GM12874 (cell line): ENCODE results near the gene CTBP1.

Source experiments
- CTCF ChIP-seq: IDR thresholded peaks from 2 replicates; pipeline ENCODE4 v1.5.1; 2011; ENCODE audit warnings: low read depth, mild to moderate bottlenecking, control low read depth, low read length, moderate library complexity; ENCODE audit not compliant: insufficient read depth

CTBP1 gene

GRCh38 chr4:1187182-1187581, 61.7 kb downstream of the CTBP1 start:
- TF ChIP-seq CTCF = no peak

- no peak for TF ChIP-seq CTCF
Measured at GRCh38 chr4:1183985-1184773, 64.8 kb downstream of the CTBP1 start.

GRCh38 chr4:1182313-1182712, 66.6 kb downstream of the CTBP1 start:
- TF ChIP-seq CTCF = no peak

- TF ChIP-seq CTCF = no peak
Measured at GRCh38 chr4:1180663-1181062, 68.3 kb downstream of the CTBP1 start.

- TF ChIP-seq CTCF = no peak
Measured at GRCh38 chr4:1179976-1180375, 69.0 kb downstream of the CTBP1 start.

- no peak for TF ChIP-seq CTCF
Measured at GRCh38 chr4:1179089-1179441, 69.9 kb downstream of the CTBP1 start.

- no peak for TF ChIP-seq CTCF
Measured at GRCh38 chr4:1178300-1179088, 70.4 kb downstream of the CTBP1 start.
